Astrocyte of the cerebellum (primary cell): Measurements from ENCODE around the gene BCAS1.

Experiments
- DNase-seq: peaks from one replicate; pipeline ENCODE4 v3.0.0-alpha.2; 2011; ENCODE audit warnings: low read depth
- H3K4me3 ChIP-seq: 2 replicates; pipeline ENCODE4 v1.5.1; 2011; ENCODE audit warnings: mild to moderate bottlenecking, low read depth, low read length, moderate library complexity
- in situ Hi-C: cut with HindIII; loops from 2 replicates; pipeline ENCODE4 v1.10.0; 2017; ENCODE audit warnings: low sequenced_read_pairs
- TF ChIP-seq, protein P1 (sequence below): IDR thresholded peaks from 2 replicates; pipeline ENCODE4 v1.5.1; 2012; ENCODE audit warnings: low read length, low read depth, moderate library complexity, mild to moderate bottlenecking; ENCODE audit errors: missing control alignments

BCAS1 gene

DNA sequence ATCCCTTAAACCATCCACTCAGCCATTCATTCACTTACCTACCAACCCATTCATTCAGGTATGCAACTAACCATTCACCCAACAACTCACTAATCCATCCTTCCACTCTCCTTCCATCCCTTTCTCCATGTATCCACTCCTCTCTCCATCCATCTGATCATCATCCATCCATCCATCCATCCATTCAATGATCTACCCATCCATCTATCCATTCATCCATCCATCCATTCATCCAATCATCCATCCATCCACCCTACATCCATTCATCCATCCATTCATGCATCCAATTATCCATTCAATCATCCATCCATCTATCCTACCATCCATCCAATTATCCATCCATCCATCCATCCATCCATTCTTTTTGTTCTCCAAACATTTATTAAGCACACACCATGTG lies 13.8 kb upstream of the BCAS1 start:
- DNase-seq: no peak
- TF ChIP-seq, protein P1, sequence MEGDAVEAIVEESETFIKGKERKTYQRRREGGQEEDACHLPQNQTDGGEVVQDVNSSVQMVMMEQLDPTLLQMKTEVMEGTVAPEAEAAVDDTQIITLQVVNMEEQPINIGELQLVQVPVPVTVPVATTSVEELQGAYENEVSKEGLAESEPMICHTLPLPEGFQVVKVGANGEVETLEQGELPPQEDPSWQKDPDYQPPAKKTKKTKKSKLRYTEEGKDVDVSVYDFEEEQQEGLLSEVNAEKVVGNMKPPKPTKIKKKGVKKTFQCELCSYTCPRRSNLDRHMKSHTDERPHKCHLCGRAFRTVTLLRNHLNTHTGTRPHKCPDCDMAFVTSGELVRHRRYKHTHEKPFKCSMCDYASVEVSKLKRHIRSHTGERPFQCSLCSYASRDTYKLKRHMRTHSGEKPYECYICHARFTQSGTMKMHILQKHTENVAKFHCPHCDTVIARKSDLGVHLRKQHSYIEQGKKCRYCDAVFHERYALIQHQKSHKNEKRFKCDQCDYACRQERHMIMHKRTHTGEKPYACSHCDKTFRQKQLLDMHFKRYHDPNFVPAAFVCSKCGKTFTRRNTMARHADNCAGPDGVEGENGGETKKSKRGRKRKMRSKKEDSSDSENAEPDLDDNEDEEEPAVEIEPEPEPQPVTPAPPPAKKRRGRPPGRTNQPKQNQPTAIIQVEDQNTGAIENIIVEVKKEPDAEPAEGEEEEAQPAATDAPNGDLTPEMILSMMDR: no peak
- in situ Hi-C loops: no loop called here
- no peak overlapping the region for H3K4me3 ChIP-seq

DNA sequence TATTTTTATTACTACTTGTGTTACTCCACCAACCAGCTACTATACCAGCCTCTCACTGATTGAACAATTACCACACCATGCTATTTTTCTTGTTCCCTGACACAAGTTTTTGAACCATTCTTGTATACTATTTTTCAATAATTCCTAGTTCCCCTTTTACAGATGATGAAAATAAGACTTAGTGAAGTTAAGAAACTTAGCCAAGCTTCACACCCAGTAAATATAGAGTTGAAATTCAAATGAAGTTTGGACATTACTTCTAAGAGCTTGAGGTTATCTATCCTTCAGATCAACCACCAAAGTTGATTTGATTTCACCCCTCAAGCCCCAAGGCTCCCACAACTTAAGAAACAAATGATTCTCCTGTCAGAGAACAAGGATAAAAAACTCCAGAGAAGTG lies 13.1 kb upstream of the BCAS1 start:
- TF ChIP-seq, protein P1: no peak
- no peak overlapping the region for H3K4me3 ChIP-seq
- no peak for DNase-seq
- in situ Hi-C loops: no loop called here

DNA sequence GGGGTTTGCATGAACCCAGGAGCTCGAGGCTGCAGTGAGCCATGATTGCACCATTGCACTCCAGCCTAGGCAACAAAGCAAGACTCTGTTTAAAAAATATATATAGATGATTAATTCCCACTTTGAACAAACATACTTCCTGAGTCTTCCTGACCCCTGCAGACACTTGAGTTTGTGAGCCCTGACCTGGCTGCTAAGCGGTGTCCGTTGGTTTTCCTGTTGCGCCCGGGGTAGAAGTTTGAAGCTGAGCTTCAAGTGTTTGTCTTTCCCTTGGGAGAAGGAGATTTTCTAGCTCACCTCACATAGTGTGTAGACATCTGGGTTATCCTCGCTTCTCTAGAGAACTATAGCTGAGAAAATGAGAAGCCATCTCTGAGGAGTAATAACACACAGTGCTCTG lies 11.7 kb upstream of the BCAS1 start:
- in situ Hi-C loops: no loop called here

DNA sequence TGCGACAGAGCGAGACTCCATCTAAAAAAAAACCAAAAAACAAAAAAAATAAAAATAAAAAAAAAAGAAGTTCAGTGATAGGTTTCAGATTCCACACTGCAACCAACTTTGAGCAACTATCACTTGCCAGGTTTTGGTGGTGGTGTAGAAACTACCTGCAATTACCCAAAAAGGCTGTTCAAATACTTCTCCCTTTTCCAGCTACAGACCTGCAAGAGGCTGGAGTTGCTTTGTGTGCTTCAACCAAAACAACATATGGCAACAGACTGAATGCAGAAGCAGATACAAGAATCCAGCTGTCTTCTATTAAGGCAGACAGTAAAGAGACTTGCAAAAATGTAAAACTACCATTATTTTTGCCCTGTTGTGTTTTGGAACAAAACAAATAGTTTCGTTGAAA lies 9.3 kb upstream of the BCAS1 start:
- DNase-seq: no peak
- in situ Hi-C loops: no loop called here
- TF ChIP-seq, protein P1: no peak
- H3K4me3 ChIP-seq: no peak overlapping the region

More for the DNA sequence above, 11.7 kb upstream of the BCAS1 start:
- no peak overlapping the region for H3K4me3 ChIP-seq
- TF ChIP-seq, protein P1: no peak
- no peak for DNase-seq

DNA sequence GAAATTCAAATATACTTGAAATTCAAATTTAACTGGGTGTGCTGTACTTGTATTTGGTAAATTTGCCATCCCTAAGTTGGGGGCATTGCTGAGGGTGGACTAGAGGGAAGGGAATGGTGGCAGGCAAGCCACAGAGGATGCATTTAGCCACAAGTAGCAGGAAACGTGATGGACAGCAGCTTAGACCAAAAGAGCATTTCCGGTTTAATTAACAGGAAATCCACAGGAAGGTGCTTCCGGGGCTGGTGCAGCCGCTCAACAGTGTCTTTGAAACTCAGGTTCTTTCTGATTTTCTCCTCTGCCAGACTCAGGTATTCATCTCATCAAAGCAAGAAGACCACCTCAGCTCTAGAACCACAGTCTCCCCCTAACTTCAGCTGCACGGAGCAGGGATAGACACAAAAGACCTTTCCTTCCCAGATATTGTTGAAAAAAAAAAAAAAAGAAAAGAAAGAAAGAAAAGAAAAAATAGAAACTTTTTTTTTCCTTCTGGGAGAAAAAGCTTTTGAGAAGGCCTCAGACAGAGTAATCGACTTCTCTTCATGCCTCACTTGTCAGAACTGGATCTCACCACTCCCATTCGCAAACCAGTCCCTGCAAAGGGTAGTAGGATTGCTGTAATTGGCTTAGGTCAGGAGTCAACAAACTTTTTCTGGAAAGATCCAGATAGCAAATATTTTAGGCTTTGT lies 8.0 kb upstream of the BCAS1 start:
- TF ChIP-seq, protein P1: no peak
- H3K4me3 ChIP-seq: no peak overlapping the region
- DNase-seq: no peak
- in situ Hi-C loops: no loop called here

DNA sequence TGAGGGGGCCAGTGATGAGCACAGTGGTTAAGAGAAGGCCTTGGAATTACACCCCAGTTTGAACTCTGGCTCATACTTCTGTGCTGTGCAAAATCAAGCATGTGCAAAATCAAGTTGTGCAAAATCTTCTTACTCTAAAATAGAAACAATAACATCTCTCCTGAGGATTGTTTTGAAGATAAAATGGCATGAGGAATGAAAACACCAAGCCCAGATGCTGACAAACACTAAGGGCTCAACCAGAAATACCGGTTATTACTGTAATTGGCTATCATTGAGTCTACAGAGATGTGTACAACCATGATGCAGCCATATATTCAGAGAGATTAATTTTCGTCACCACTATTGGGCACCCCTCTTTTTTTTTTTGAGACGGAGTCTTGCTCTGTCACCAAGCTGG lies 5.9 kb upstream of the BCAS1 start:
- no peak overlapping the region for H3K4me3 ChIP-seq
- TF ChIP-seq, protein P1: no peak
- DNase-seq: no peak
- in situ Hi-C loops: no loop called here
